ENCODE measurements around the gene STIM2.

DNA sequence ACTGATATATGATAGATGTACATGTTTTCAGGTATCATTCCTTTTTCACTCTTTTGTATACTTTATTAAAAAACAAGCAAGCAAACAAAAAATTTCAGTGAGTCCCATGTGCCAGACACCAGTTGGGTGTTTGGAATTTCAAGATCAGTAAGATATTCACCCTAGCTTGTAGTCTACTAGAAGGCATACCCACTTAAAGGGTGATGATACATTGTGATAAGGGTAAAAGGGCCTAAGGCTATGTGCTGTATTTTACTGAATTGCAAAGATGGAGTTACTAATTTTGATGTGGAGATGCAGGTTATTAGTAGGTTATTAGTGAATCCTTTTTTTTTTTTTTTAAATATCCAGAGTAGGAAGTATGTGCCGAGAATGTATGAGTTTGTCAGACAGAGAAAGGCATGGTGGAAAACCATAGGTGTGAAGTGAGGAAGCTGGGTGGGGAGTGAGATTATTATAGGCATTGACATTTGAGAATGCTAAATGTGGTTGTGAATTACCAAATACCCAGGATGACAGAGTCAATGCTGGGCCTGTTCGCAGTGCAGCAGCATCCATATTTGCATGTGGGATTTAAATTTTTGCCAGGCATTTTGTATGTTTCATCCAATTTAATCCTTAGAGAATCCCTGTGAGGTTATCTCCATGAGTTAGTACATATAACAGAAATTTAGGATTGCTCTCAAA lies 10.1 kb downstream of the STIM2 start:
- TF ChIP-seq, protein P1, sequence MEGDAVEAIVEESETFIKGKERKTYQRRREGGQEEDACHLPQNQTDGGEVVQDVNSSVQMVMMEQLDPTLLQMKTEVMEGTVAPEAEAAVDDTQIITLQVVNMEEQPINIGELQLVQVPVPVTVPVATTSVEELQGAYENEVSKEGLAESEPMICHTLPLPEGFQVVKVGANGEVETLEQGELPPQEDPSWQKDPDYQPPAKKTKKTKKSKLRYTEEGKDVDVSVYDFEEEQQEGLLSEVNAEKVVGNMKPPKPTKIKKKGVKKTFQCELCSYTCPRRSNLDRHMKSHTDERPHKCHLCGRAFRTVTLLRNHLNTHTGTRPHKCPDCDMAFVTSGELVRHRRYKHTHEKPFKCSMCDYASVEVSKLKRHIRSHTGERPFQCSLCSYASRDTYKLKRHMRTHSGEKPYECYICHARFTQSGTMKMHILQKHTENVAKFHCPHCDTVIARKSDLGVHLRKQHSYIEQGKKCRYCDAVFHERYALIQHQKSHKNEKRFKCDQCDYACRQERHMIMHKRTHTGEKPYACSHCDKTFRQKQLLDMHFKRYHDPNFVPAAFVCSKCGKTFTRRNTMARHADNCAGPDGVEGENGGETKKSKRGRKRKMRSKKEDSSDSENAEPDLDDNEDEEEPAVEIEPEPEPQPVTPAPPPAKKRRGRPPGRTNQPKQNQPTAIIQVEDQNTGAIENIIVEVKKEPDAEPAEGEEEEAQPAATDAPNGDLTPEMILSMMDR (IDR thresholded peaks at IDR 0.05) = no peak
- TF ChIP-seq POLR2A (IDR thresholded peaks at IDR 0.05) = no peak

Data from esophagus squamous epithelium (tissue), 4 donors.